H1 (cell line): ENCODE results near the gene ENTREP3.

Experiments used
- CEBPB ChIP-seq: IDR thresholded peaks from 2 replicates; pipeline ENCODE4 v1.6.1; 2012; ENCODE audit warnings: low read depth, low read length
- CTCF ChIP-seq, 3 experiments: IDR thresholded peaks; 1 replicate in 2 of 3; 2 replicates in 1 of 3; pipeline versions ENCODE4 v1.5.1 to v1.6.1; 2011; ENCODE audit warnings: low read length in 3 of 3, mild to moderate bottlenecking in 3 of 3, inconsistent platforms in 2 of 3, low read depth in 1 of 3, moderate library complexity in 1 of 3; ENCODE audit not compliant: insufficient read depth in 1 of 3; ENCODE audit errors: control extremely low read depth in 1 of 3
- EP300 ChIP-seq, 2 experiments: IDR thresholded peaks; 1 replicate in 1 of 2; 2 replicates in 1 of 2; pipeline ENCODE4 v1.6.1; 2011 to 2012; ENCODE audit warnings: low read depth in 2 of 2, low read length in 2 of 2, mild to moderate bottlenecking in 2 of 2, borderline replicate concordance in 1 of 2, inconsistent platforms in 1 of 2, moderate library complexity in 1 of 2
- EZH2 ChIP-seq: fragments of 200-600 bp; sonication (generic); IDR thresholded peaks from 2 replicates; pipeline ENCODE4 v1.7.1; 2012; ENCODE audit warnings: low read depth, mild to moderate bottlenecking, moderate library complexity, low read length, inconsistent platforms; ENCODE audit not compliant: severe bottlenecking
- HDAC2 ChIP-seq, 2 experiments: fragments of 300-600 bp in 1 of 2; sonication (generic) in 1 of 2; IDR thresholded peaks; 2 replicates each; pipeline ENCODE4 v1.6.1; 2011 to 2012; ENCODE audit warnings: low read depth in 2 of 2, low read length in 2 of 2, mild to moderate bottlenecking in 2 of 2, moderate library complexity in 2 of 2, borderline replicate concordance in 1 of 2, inconsistent platforms in 1 of 2
- HDAC6 ChIP-seq: IDR thresholded peaks from one replicate; pipeline ENCODE4 v1.7.1; 2012; ENCODE audit warnings: low read depth, mild to moderate bottlenecking, inconsistent platforms, low read length, moderate library complexity
- KDM1A ChIP-seq: fragments of 200-600, 300-600 bp; sonication (generic); IDR thresholded peaks from 2 replicates; pipeline ENCODE4 v1.7.1; 2016; ENCODE audit warnings: mild to moderate bottlenecking, low read length, borderline replicate concordance
- MAFK ChIP-seq: IDR thresholded peaks from 2 replicates; pipeline ENCODE4 v1.6.1; 2012; ENCODE audit warnings: low read depth, mild to moderate bottlenecking, improper control_type of control experiment, low read length
- PHF8 ChIP-seq: fragments of 200-600 bp; sonication (generic); conservative IDR thresholded peaks from 2 replicates; pipeline ENCODE4 v1.7.1; 2012; ENCODE audit warnings: low read depth, mild to moderate bottlenecking, inconsistent platforms, low read length, moderate library complexity
- POLR2A ChIP-seq, 2 experiments: IDR thresholded peaks; 1 replicate in 1 of 2; 2 replicates in 1 of 2; pipeline ENCODE4 v1.6.1; 2011; ENCODE audit warnings: low read depth in 2 of 2, low read length in 2 of 2, mild to moderate bottlenecking in 2 of 2; ENCODE audit errors: control extremely low read depth in 1 of 2
- POLR2AphosphoS5 ChIP-seq: IDR thresholded peaks from 2 replicates; pipeline ENCODE4 v1.6.1; 2011; ENCODE audit warnings: low read depth, low read length
- SAP30 ChIP-seq: fragments of 300-600 bp; sonication (generic); IDR thresholded peaks from 2 replicates; pipeline ENCODE4 v1.7.1; 2012; ENCODE audit warnings: low read length, moderate library complexity, mild to moderate bottlenecking, inconsistent platforms; ENCODE audit not compliant: insufficient read depth, insufficient replicate concordance
- TF ChIP-seq, protein P1 (sequence below): IDR thresholded peaks from 2 replicates; pipeline ENCODE4 v1.6.1; 2011; ENCODE audit warnings: low read length, improper control_type of control experiment

GRCh38 chr1:155251566-155251965, 3.7 kb downstream of the ENTREP3 start:
- TF ChIP-seq POLR2A (IDR thresholded peaks at IDR 0.05; ENCODE audit: control extremely low read depth in 1 of 2, low read depth in 2 of 2, low read length in 2 of 2) (no peak), PHF8 (no peak), HDAC2 (IDR thresholded peaks at IDR 0.05; ENCODE audit: borderline replicate concordance in 1 of 2, low read depth in 2 of 2, low read length in 2 of 2) (no peak), CTCF (IDR thresholded peaks at IDR 0.05; ENCODE audit: control extremely low read depth in 1 of 3, insufficient read depth in 1 of 3, low read depth in 1 of 3, low read length in 3 of 3) (no peak), EZH2 (no peak), HDAC6 (no peak), EP300 (IDR thresholded peaks at IDR 0.05; ENCODE audit: borderline replicate concordance in 1 of 2, low read depth in 2 of 2, low read length in 2 of 2) (no peak), POLR2AphosphoS5 (no peak), MAFK (no peak), CEBPB (no peak), SAP30 (no peak), KDM1A (no peak)
- TF ChIP-seq, protein P1, sequence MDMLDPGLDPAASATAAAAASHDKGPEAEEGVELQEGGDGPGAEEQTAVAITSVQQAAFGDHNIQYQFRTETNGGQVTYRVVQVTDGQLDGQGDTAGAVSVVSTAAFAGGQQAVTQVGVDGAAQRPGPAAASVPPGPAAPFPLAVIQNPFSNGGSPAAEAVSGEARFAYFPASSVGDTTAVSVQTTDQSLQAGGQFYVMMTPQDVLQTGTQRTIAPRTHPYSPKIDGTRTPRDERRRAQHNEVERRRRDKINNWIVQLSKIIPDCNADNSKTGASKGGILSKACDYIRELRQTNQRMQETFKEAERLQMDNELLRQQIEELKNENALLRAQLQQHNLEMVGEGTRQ = no peak
